ENCODE results near the gene TLCD5. TPM values are rescaled to one million over a fixed set of nuclear protein-coding genes. Genes with fewer than 3 reads are reported as not detected.

The TLCD5 gene
- total RNA-seq, 2 experiments from 2014 or later, result 1.4 to 4.0 TPM

DNA sequence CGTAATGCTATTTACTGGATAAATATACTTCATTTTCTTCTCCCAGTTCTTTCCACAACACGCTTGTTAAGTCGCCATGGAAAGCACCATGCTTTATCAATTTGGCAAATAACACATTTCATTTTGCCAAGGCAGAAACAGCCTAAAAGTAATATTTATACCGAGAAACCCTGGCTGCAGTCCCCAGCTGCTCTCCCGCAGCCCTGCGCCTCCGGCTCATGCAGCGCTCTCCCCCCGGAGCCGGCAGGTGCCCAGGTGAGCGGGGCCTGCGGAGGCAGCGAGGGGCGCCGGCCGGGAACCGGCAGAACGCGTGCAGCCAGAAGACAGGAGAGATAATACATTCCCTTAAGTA is 10.4 kb downstream of the TLCD5 start:
- peak overlapping the region; percentile 4 for H3K27ac Mint-ChIP-seq

DNA sequence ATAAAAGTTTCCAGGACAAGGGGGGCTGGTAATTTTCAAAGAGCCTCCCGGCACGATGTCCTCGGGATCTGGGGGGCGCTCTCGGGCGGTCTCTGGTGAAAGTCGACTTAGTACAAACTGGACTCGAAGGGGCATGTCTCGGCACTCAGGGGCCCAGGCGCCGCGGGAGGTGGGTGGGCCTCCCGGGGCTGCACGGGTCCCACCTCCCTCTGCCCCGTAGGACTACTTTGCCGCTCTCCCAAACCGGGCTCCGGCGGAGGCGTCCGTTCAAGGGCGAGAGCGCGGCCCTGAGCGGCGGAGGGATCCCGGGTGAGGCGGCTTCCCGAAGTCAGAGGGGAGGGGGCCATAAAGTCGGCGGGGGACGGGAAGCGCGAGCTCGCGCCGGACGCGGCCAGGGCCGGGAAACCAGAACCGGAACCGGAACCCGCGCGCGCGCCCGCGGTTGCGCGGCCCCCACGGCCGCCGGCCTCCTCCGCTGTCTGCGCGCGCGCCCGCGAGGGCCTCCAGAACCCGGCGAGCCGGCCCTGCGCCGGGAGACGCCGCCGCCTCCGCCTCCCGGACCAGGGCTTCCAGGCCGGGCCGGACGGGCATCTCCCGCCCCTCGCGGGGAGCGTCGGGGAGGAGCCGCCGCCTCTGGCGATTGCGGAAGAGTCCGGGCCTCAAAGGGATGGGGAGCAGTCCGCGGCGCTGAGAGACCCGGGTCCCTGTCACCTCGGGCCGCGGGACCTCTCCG is 11.0 kb downstream of the TLCD5 start, which contains the start of gene ARHGEF12:
ARHGEF12 (plus strand) TSS at position 506 of the 733 bp plus-strand sequence. CDS start 831 bp downstream, outside the sequence.
- Mint-ChIP-seq H3K27me3 (peaks cover 19% of the 10 kb centered on the region), H3K36me3 (peaks cover 10% of the 10 kb centered on the region), H3K27ac (peak within 1 kb of the TSS; percentile 80), H3K9me3 (ENCODE audit: low read depth) (no peaks in the 10 kb centered on the region), H3K4me3 (peak within 1 kb of the TSS; percentile 99), H3K4me1 (peaks cover 58% of the 10 kb centered on the region)
- CTCF ChIA-PET, result interaction anchor here (0.9 to 3.3 kb wide), 9 partner anchors 13 to 151 kb away, joined by 3 to 12 read pairs (median 3); no protein-coding TSS in a partner anchor
- DNase-seq (peak; percentile 89), ATAC-seq (peak; percentile 76)

More for the DNA sequence above, 10.4 kb downstream of the TLCD5 start:
- no peaks in the 10 kb centered on the region for H3K9me3 Mint-ChIP-seq (ENCODE audit: low read depth)
- peaks cover 18% of the 10 kb centered on the region for H3K27me3 Mint-ChIP-seq
- peaks cover 52% of the 10 kb centered on the region for H3K4me1 Mint-ChIP-seq
- CTCF ChIA-PET, result interaction anchor here (0.6 to 3.3 kb wide), 16 partner anchors 10 to 589 kb away, joined by 3 to 12 read pairs (median 3); no protein-coding TSS in a partner anchor
- DNase-seq (no peak), ATAC-seq (peak; percentile 22)
- peaks cover 8% of the 10 kb centered on the region for H3K36me3 Mint-ChIP-seq
- H3K4me3 Mint-ChIP-seq, result peak overlapping the region; percentile 61

DNA sequence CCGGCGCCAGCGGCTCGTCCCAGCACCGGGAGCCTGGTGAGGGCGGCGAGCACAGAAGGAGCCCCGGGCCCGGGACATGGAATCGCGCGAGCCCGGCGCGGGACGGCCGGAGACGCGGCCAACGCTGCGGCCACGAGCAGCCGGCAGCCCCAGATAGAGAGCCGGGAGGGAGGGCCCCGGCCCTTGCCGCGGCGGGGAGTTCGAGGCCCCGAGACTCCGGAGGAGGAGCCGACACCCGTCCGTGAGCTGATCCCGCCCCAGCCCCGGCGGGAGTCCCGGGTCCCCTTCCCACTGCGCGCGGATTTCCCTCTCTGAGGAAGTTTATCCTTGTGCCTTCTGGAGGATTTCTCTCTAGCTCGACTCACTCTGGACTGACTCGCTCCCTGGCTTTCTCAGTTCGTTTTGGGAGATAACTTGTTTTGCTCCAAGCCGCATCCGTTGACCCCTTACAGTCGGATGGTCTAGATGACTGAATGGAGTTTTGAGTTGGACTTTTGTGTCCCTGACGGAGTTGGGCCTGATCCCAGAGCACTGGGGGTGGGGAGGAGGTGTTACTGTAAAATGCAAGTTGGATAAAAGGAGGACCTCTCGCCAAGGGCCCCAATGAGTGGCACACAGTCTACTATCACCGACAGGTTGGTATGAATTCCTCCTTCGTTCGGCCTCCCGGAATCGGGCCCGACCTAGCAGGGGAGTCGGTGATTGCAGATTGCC is 11.7 kb downstream of the TLCD5 start:
- Mint-ChIP-seq H3K9me3 (ENCODE audit: low read depth) (no peaks in the 10 kb centered on the region), H3K4me3 (peak overlapping the region; percentile 99), H3K4me1 (peaks cover 63% of the 10 kb centered on the region), H3K36me3 (peaks cover 13% of the 10 kb centered on the region), H3K27me3 (peaks cover 19% of the 10 kb centered on the region), H3K27ac (peak overlapping the region; percentile 80)
- ATAC-seq, result peak; percentile 48
- peak; percentile 58 for DNase-seq
- CTCF ChIA-PET, result interaction anchor here (0.7 to 3.3 kb wide), 6 partner anchors 13 to 115 kb away, joined by 3 to 12 read pairs (median 6); no protein-coding TSS in a partner anchor

DNA sequence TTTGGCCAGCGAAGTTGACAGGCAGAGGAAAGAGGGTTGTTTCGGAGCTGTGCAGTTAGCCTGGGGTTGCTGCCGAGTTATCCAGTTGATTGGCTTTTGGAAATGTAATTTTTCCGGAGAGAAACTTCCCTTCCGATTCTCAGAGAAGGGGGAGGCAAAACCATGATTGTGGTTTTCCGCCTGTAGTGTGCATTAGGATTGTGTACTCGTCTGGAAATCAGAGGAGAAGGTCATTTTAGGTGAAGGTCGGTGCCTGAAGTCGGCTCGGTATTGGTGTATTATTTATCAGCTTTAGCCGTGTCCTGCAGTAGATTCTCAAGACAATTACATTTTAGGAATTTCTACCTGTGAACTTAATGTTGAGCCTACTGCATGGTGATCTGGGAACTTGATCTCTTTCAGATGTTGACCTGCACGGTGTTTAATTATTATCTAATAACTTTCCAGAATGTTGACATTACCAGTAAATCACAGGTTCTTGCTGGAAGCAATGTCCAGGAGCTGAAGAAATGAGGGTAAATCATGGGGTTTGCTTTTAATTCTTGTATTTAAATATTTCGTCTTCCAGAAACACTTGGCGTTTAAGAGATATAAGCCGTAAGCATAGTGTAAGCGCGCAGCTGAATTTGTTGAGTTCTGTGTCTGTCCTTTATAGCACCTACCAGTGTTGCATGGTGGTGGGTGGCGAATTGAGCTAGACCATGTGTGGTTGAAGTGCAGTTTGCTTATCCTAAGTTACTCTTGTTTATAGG is 12.4 kb downstream of the TLCD5 start:
- peaks cover 71% of the 10 kb centered on the region for H3K4me1 Mint-ChIP-seq
- H3K9me3 Mint-ChIP-seq (ENCODE audit: low read depth), result peaks cover 3% of the 10 kb centered on the region
- H3K36me3 Mint-ChIP-seq, result peaks cover 20% of the 10 kb centered on the region
- peak overlapping the region; percentile 99 for H3K4me3 Mint-ChIP-seq
- peaks cover 24% of the 10 kb centered on the region for H3K27me3 Mint-ChIP-seq
- ATAC-seq, result no peak
- H3K27ac Mint-ChIP-seq, result peak overlapping the region; percentile 80
- CTCF ChIA-PET, result interaction anchor here (0.7 to 1.2 kb wide), 4 partner anchors 35 to 114 kb away, joined by 3 to 4 read pairs (median 3); no protein-coding TSS in a partner anchor
- no peak for DNase-seq

DNA sequence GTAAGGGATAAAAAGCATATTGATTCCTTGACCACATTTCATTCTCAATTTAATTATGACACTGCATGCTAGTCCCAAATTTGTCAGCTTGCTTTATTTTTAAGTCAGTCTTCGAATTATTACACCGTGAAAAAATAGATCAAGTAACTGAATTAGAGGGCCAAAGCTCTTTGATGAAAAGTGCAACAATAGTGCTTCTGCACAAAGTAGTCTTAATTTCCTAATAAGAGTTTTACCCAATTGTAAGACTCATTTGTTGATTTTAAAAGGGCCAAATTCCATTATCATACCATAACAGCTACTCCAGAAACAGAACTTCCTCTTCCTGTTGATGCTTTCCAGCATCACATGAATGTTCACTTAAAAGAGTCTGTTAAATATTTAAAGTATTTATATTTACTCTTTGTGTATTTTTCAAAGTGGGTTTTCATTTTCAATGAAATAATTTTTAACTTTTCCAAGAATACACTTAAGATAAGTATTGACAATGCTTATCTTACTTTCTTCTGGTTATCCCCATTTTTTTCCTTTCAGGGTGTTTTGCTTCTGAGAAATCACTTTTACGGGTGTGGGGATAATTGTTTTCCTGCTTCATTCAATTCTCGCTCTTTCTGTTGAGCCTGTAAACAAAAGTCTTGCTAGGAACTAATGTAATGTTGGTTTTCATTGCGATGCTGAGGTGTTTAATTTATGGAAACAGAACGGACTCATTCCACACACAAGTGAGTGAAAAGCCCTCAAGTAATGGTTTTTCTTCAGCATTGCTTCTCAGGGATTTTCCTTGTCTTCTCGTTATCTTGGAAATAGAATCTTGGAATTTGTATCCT is 13.2 kb downstream of the TLCD5 start:
- ATAC-seq (no peak), DNase-seq (no peak)
- Mint-ChIP-seq H3K4me1 (peaks cover 64% of the 10 kb centered on the region), H3K27me3 (peaks cover 25% of the 10 kb centered on the region), H3K27ac (no peak overlapping the region), H3K36me3 (peaks cover 20% of the 10 kb centered on the region), H3K4me3 (peak overlapping the region; percentile 99), H3K9me3 (ENCODE audit: low read depth) (peaks cover 3% of the 10 kb centered on the region)
- CTCF ChIA-PET, result interaction anchor here (1.0 kb wide), 2 partner anchors 36 to 103 kb away, joined by 3 to 4 read pairs; no protein-coding TSS in a partner anchor

DNA sequence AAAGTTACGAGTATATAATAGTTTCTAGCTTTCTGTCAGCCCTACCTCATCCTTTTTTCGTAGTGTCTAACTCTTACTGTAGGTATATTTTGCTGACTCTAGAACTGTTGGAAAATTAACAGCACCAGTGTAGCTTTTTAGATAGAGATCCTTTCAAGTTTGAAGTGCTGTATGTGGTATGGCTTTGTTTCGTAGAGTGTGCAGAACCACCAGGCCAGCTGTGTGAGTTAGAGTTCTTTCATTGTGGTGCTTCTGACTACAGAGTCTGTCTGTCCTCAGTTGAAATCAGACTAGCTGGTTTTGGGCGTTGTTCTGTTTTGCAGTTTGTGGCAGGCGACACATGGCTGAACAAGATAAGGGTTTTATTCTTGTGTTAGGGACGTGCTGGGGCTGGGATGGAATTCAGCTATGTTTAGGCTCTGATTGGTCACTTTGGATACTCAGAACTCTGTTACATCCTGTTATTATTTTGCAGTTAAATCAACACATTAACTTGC is 14.3 kb downstream of the TLCD5 start:
- peak; percentile 42 for DNase-seq
- H3K9me3 Mint-ChIP-seq (ENCODE audit: low read depth), result peaks cover 3% of the 10 kb centered on the region
- H3K27ac Mint-ChIP-seq, result no peak overlapping the region
- peaks cover 23% of the 10 kb centered on the region for H3K36me3 Mint-ChIP-seq
- H3K4me1 Mint-ChIP-seq, result peaks cover 70% of the 10 kb centered on the region
- CTCF ChIA-PET, result interaction anchor here (1.0 kb wide), 1 partner anchor 10 kb away, joined by 3 read pairs; no protein-coding TSS in a partner anchor
- ATAC-seq, result no peak
- H3K27me3 Mint-ChIP-seq, result peaks cover 28% of the 10 kb centered on the region
- peak overlapping the region; percentile 40 for H3K4me3 Mint-ChIP-seq

DNA sequence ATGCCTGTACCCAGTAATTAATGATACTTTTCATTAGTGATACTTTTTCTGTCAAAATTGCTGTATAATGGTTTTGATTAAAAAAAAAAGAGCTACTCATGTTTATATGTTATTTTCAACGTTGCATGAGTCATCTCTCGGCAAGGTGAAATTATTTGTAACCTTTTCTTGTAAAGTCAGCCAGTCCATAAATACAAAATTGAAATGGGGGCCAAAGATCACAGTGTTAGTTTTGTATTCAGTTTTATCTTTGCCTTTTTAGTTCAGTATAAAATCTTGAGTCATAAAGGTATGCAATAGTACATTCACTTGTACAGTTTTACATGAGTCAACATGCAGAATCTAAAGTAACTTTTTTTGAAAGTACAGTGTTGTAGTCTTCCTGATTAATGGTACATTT is 15.4 kb downstream of the TLCD5 start:
- Mint-ChIP-seq H3K27me3 (peaks cover 29% of the 10 kb centered on the region), H3K4me1 (peaks cover 72% of the 10 kb centered on the region), H3K36me3 (peaks cover 23% of the 10 kb centered on the region), H3K27ac (no peak overlapping the region), H3K9me3 (ENCODE audit: low read depth) (peaks cover 3% of the 10 kb centered on the region), H3K4me3 (no peak overlapping the region)
- ATAC-seq (no peak), DNase-seq (no peak)
- CTCF ChIA-PET, result no interaction called here

DNA sequence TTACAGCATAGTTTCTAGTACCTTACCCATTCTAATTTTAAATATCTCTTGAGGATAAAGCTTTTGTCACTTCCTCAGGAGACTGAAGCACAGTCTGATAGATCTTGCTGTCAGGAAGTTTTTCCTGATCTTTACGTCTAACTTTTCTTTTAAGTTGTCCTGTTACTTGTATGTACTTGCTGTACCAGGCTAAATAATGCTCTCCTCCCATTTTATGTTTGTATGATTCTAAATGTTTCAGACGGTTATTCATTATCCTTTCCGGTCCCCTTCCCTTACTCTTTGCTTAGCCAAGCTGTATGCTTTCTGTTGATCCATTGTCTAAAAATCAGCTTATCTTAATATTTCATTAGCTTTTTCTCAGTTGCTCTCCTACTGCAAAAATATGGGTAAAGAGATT is 17.1 kb downstream of the TLCD5 start:
- ATAC-seq (no peak), DNase-seq (no peak)
- Mint-ChIP-seq H3K27ac (no peak overlapping the region), H3K9me3 (ENCODE audit: low read depth) (peaks cover 3% of the 10 kb centered on the region), H3K36me3 (peaks cover 19% of the 10 kb centered on the region), H3K4me1 (peaks cover 80% of the 10 kb centered on the region), H3K27me3 (peaks cover 34% of the 10 kb centered on the region), H3K4me3 (no peak overlapping the region)
- CTCF ChIA-PET, result interaction anchor here (1.2 to 1.4 kb wide), 2 partner anchors 16 to 39 kb away, joined by 3 read pairs; no protein-coding TSS in a partner anchor

DNA sequence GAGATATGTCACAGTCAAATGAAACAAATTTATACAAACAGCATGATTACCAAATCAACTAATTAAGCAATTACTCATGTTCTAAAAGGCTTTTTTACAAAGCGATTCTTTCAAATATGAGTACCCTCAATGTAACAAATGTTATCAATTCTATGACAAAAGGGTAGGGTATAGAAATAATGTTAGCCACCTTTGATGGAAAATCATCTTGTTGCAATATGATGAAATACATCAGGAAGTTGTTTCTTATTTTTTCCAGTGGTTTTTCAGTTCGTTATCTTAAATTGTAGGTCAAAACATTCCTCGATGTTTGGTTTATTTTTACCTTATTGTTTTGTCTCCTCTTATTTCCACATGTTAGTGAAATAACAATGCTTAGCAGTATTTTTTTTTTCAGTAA is 17.6 kb downstream of the TLCD5 start:
- Mint-ChIP-seq H3K4me1 (peaks cover 77% of the 10 kb centered on the region), H3K27me3 (peaks cover 35% of the 10 kb centered on the region), H3K4me3 (no peak overlapping the region), H3K36me3 (peaks cover 18% of the 10 kb centered on the region), H3K27ac (no peak overlapping the region), H3K9me3 (ENCODE audit: low read depth) (peaks cover 3% of the 10 kb centered on the region)
- no peak for DNase-seq
- no peak for ATAC-seq
- CTCF ChIA-PET, result interaction anchor here (1.4 kb wide), 1 partner anchor 40 kb away, joined by 3 read pairs; no protein-coding TSS in a partner anchor

DNA sequence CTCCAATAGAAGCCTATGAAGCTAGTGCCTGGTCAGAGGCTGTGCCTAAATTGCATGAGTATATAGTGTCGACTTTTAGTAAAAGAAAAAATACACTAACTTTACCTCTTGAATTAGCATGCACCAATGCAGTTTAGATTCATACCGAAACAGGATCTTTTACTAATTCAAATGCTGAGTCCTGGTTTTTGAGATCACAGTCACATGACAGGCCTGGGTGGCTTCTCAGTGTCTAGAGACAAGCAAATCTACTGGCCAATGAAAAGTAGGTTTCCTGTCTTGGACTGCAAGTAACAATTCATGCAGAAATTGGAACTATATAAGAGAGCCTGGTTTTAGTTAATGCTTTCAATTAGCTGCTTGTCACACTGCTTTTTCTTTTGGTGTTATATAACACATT is 18.3 kb downstream of the TLCD5 start:
- peak; percentile 46 for DNase-seq
- peaks cover 3% of the 10 kb centered on the region for H3K9me3 Mint-ChIP-seq (ENCODE audit: low read depth)
- no peak overlapping the region for H3K4me3 Mint-ChIP-seq
- no peak overlapping the region for H3K27ac Mint-ChIP-seq
- ATAC-seq, result no peak
- peaks cover 18% of the 10 kb centered on the region for H3K36me3 Mint-ChIP-seq
- H3K27me3 Mint-ChIP-seq, result peaks cover 36% of the 10 kb centered on the region
- CTCF ChIA-PET, result interaction anchor here (0.7 kb wide), 1 partner anchor 106 kb away, joined by 3 read pairs; no protein-coding TSS in a partner anchor
- H3K4me1 Mint-ChIP-seq, result peaks cover 71% of the 10 kb centered on the region

DNA sequence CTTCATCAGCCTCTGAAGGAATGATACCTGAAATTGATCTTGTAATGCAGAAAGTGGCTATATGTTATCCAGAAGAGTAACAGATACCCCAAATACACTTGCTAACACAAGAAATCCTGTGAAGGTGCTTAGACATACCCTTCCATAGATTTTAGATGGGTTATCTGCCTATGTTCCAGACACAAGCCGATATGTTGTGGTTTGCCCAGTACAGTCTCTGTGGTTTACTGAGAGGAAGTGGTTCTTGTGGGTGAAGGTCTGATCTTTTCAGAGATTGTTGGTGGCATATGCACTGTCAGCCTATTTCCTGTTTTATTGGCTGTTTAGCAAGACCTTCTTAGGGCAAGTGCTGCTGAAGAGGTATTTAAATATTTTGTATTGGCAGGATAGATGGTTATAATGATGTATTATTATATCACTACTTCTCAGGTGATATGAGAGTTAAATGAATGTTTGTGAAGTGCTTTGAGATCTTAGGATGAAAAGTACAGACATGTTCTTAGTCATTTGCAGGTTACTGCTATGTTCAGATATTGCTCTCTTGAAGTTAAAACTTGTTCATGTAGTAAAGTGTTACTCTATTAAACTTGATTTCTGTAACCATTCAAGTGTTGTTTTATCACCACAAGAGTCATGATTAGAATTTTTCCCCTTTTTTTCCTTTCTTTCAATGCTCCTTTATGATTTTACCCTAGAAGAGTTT is 19.4 kb downstream of the TLCD5 start:
- CTCF ChIA-PET, result interaction anchor here (0.7 to 1.3 kb wide), 2 partner anchors 11 to 107 kb away, joined by 3 read pairs; no protein-coding TSS in a partner anchor
- H3K4me3 Mint-ChIP-seq, result peak overlapping the region; percentile 51
- peak; percentile 83 for DNase-seq
- peaks cover 3% of the 10 kb centered on the region for H3K9me3 Mint-ChIP-seq (ENCODE audit: low read depth)
- H3K27ac Mint-ChIP-seq, result peak overlapping the region; percentile 79
- peaks cover 63% of the 10 kb centered on the region for H3K4me1 Mint-ChIP-seq
- peak; percentile 83 for ATAC-seq
- H3K36me3 Mint-ChIP-seq, result peaks cover 16% of the 10 kb centered on the region
- H3K27me3 Mint-ChIP-seq, result peaks cover 33% of the 10 kb centered on the region
